Midbrain (tissue), 1 donor: Measurements from ENCODE around the gene TP73.

Experiments
- DNase-seq: peaks from one replicate; lab custom pipeline; 2025; lab: John Stamatoyannopoulos, UW

The TP73 gene

DNA sequence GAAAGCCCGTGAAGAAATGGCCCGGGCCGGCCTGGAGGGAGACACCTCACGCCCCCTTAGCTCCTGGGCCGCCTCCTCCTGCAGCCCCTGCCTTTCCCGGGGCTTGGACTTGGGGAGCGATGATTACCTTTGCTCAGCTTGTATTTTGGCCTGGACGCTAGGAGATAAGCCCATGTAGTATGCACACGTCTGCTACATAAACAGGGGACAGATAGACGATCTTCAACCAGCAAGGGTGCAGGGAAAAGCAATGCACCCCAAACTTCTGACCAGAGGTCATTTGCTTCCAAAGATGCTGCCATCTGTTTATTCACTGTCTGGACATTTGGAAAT lies 936 bp downstream of the TP73 start:
- DNase-seq, result no peak

DNA sequence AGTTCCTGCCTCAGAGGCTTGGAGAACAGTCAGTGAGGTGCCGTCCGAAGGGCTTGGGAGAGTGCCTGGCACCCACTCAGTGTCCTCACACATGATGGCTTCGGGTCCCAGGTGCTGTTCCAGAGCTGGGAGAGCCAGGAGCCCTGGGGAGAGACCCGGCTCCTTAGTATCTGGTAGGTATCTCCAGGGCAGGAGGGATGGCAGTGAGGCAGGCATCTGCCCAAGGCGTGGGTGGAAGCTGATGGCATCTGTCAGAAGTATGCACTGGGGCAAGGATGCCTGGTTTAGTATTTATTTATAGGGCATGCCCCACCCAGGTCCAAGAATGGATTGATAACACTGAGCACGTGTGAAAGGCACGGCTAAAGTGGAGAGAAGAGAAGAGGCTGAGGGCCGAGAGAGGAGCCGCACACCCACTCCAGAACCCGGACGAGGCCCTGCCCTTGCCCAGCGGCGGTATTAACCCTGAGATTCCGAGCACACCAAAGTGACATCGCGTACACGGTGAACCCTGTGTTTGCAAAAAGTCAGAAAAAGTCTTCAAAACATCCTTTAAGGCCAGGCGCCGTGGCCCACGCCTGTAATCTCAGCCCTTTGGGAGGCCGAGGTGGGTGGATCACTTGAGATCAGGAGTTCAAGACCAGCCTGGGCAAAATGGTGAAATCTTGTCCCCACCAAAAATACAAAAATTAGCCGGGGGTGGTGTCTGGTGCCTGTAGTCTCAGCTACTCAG lies 2.4 kb downstream of the TP73 start:
- no peak for DNase-seq

DNA sequence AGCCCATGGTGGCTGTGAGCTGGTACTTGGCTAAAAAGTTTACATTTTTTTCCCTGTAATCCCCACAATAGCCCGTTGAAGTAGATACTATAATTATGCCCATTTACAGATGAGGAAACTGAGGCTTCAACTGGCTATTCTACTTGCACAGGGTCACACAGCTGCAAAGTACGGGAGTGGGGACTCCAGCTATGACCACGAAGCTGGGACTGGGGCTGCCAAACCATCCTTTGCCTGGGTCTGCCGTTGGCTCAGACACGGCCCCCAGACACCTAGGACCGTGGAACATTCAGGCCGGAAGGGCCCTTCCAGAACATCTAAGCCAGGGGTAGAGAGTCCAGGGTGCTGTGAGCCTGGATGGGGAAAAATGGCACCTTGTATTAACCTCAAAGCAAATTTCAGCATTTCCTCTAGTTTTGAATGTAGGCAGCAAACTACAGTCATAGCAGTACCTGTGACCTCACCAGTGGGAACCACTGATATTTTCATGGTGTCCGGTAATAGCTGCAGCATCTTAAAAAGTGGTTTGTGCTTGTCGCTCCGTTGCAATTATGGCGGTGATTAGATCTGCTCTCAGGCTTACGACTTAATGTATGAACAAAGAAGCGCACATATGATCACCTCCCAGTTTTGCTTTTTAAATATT lies 4.3 kb downstream of the TP73 start:
- no peak for DNase-seq

DNA sequence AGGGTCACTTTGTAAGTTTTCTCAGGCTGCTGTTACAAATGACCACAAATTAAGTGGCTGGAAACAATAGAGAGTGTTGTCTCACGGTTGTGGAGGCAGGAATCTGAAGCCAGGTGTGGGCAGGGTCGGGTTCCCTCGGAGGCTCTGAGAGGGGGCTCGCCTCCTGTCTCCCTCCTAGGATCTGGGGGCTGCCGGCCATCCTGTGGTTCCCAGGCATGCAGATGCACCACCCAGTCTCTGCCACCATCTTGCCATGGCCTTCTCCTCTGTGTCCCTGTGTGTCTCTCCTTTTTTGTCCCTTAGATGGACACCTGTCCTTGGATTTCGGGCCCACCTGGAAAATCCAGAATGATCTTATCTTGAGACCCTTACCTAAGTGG lies 4.8 kb downstream of the TP73 start:
- no peak for DNase-seq

DNA sequence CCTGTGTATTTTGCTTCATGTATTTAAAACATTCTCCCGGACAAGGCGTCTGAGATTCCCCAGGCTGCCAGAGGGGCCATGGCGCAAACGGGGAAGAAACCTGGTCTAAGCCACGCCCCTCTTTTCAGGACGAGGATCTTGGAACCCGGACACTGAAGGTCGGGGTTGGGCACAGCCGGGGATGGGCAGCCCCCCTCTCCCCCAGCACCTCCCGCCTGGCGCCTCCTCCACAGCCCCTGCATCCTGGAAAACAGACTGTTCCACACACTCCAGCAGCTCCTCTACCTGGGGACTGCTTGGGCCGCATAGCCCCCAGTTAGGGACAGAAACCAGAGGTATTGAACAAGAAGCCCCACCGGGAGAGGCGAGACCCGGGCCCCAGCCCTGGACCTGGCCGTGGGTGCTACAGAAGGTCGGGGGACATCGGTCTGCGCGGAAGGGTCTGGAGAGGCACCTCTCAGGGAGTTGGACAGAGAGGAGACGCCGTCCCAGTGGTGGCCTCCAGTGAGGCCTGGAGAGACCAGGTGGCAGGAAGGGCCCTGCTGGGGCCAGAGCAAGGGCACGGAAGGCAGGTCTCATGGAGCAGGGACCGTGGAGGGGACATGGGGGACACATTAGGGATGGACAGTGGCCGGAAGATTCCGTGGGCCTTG lies 5.4 kb downstream of the TP73 start:
- no peak for DNase-seq

DNA sequence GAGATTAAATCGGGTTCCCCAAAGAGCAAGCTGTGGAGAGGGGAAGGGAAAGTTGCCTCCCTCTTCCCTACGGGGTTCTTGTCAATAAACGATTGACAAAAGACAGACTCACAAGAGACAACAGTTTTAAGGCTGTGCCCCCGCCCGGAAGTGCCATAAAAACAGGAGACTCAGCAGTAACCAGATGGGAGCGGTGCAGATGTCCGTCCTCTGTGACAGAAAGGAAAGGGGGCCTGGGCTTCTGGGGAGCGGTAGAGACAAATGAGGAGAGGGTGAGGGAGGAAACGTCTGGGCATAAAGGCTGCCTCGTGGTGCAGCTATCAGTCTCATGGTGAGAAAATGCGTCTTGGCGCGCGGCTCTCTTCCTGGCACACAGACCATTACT lies 5.9 kb downstream of the TP73 start:
- DNase-seq, result no peak

DNA sequence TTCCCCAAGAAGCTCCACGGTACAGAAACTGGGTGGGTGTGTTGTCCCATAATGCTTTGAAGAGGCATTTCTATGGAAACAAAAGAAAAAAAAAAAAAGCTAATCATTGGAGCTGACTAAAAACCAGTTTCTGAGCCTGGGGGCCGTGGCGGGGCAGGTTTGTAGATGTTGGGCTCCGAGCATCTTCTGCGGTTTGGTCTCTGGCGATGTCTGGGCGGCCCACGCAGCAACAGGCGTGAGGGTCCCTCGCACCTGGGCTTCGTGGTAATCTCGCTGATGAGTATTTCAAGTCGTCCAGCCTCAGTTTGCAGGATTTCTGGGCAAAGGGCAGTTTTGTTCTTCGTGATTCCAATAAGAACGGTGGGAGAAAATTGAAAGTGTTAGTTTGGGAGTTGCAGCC lies 6.8 kb downstream of the TP73 start:
- DNase-seq, result no peak

DNA sequence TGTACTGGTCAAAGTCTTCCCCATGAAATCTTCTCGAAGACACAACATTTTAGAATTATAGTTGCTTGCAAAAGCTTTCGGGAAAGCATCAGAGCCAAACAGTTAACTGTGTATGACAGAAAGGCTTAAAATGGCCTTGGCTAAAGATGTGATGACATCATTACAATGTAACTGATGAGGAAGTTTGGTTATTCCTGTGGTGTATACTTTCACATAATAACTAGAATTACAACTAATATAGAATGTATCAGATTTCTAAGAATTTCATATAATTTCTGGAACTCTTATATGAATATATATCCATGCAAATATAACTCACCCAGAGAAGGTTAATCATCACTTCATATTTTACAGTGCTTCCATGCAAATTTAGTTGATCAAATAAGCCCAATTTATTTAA lies 8.4 kb downstream of the TP73 start:
- no peak for DNase-seq

DNA sequence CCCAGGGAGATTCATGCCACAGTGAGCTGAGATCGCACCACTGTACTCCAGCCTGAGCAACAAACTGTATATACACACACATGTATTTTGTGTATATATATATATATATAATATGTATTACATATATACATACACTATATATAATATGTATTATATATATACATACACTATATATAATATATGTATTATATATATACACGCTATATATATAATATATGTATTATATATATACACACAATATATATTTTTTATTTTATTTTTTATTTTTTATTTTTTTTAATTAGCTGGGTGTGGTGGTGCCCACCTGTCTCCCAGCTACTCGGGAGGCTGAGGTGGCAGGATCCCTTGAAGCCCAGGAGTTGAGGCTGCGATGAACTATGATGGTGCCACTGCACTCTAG lies 9.3 kb downstream of the TP73 start:
- DNase-seq, result no peak

DNA sequence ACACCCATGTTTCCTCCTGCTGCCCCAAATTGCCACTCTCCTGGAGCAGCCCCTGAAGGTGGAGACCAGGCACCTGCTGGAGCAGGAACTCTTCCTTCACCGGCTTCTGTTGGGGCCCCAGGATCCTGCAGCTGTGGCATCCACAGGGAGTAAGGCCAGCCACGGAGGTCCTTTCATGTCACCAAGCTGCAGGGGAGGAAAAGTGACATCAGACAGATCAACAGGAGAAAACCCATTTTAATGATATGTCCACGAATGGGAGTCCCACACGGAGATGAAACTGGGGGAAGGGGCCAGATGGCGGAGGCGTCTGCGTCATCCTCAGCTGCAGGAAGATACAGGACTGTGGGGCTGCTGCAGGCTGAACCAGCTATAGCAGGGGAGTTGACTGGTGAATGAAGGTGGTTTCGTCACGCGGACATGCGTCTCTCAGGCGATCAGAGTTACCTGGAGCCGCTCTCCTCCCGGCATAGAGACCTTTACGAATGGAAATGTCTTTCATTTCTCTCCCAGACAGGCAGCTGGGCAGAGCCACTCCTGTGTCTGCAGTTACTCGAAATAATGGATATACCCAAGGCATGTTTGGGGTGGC lies 9.9 kb downstream of the TP73 start:
- DNase-seq, result no peak

DNA sequence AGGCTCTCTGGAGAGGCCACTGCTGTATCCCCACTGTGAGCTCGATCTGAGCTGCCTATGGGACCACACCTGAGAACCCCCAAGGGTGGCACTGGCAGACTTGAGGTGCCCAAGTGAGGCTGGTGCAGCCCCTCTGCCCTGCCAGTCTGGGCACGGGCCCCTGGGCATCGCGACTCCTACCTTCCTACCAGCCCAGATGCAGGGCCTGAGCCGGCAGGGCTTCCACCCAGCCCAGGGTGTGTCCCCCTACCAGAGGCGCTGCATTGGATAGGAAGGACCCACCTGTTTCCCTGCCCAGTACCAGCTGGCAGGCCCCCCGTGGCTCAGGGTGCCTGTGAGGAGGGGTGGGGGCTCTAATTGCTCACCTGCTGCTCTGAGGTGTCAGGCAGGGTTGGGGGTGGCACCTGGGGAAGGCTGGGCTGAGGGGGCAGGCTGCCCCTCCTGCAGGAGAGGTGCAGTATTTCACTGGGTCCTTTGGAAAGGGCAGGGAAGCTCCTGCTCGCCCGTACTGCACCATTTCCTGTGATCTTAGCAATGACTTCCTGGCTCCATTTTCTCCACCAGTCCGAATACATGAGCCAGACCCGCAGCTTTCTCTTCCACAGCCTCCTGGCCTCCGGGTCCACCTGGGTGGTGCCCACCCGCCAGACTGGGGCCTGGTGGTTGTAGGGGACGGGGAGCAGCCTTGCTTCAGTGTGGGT lies 11.8 kb downstream of the TP73 start:
- DNase-seq, result no peak

DNA sequence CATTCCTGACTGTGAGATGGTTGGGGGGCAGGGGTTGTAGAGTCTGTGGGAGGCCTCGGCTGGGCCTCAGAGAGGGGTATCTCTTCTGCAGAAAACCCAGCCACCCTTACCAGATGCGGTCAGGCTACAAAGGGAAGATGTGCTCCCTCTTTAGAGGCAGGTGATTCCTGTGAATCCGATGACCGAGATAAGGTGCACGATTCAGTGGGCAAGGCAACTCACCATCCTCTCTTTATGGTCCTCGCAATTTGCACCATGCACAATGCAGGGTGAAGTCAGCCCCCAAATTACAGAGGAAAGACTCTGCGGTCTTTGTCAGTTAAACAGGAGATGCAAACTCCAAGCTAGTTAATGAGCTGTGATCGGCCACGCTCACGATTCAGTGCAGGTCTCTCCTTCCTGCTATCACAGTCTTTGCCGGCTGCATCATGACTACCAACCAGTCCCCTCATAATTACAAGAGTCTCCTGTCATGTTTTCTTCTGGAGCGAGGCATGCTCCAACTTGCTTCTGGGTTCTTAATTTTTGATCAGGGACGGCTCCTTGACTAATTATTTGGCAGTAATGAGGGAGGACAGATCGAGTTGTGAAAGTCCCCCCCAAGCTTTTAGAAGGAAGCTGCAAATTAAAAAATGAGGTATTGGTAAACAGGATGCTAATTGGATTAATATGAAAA lies 12.5 kb downstream of the TP73 start:
- DNase-seq, result no peak

DNA sequence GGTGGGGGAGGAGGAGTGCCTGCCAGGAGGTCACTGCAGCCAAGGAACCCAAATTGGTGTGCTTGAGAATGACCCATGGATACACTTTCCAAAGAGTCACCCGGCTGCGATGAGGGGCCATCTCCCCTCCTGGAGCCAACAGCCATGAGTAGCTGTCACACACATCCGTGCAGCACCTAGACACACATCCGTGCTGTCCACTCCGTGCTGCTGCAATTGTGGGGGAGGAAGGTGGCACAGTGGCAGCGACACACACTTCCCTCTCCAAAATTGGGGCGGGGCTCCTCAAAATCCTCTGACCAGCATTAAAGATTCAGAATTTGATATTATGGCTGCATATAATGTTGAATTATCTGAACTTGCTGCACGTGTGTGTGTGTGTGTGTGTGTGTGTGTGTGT lies 15.8 kb downstream of the TP73 start:
- no peak for DNase-seq

DNA sequence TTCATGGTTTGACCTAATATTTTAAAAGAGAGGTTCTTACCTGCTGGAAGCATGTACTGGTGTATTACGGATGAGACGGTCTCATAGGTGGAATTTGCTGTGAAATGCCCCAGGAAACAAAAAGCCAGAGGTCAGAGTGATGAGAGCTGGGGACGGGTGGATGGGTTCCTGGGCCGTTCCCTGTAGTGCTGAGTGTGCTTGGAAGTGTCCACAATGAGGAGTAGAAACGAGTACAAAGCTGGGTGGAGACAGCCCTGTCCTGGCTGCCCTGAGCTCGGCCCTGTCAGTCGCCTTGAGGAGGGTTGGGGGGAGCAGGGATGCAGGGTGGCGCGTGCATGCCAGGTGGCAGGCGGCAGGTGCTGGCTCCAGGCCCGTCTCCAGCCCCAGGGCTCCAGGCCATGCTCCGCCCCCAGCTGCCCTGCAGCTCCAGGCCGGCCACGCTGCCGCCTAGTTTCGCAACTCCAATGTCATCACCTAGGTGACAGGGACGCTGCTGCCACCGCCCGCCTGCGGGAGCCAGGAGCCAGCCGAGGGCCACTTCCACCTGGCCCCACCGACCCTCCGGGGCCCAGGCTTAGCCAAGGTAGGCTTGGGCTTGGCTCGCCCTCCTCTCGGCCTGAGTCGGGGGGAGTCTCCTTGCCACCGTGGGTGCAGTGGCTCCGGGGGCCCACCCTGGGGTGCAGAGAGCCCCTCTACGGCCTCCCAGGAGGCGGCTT lies 16.4 kb downstream of the TP73 start:
- DNase-seq, result peak; percentile 28

DNA sequence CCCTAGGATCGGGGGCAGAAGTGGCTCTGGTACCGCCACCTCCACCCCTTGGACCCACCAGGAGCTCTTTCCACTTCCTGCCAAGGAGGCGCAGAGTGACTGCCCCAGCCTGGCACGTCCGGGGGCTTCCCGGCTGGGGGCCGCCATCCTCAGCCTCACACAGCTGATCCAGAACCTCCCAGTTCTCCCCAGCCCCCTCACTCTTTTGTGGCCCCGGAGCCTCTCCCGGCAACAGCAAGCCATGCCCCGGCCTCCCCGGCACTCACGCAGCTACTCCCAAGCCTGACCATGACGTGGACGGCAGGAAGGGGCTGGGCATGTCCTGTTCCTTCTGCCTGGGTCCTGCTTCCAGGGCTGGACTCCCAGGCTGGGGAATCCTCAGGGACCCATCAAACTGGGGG lies 17.1 kb downstream of the TP73 start:
- no peak for DNase-seq

DNA sequence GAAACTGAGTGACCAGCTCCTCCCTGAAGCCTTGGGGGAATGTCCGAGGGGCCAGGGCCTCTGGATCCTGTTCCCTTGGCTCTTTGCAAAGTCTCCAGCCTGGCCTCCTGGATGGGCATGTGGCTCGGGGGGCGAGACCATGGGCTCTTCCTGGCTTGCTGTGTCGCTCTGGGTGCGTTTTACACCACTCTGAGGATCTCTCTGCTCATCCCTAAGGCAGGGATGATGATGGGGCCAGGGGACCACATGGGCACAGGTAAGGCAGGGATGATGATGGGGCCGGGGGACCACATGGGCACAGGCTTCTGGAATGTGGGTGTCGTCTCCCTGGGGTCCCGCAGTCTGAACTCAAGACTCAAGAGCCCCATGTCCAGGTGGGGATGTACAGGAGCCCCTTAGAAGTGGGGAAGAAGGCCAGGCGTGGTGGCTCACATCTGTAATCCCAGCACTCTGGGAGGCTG lies 17.7 kb downstream of the TP73 start:
- no peak for DNase-seq

DNA sequence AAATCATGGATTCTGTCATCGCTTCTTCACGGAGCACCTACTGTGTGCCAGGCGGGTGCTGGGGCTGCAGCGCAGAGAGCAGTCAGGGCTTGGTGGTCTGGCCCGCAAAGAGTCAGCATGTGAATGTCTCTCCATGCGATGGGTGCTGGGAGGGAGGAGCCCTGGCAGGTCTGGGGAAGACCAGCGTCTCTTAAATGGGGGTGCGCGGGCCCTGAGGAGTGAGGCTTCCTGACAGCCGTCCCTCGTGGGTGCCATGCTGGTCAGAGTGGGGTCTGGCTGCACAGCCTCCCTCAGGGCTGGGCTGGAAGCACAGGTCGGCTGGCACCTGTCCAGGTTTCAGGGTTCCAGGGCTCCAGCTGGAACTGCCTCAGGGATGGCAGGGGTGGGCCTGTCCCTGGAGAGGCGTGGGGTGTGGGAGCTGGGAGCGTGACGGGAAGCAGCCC lies 18.5 kb downstream of the TP73 start:
- no peak for DNase-seq

DNA sequence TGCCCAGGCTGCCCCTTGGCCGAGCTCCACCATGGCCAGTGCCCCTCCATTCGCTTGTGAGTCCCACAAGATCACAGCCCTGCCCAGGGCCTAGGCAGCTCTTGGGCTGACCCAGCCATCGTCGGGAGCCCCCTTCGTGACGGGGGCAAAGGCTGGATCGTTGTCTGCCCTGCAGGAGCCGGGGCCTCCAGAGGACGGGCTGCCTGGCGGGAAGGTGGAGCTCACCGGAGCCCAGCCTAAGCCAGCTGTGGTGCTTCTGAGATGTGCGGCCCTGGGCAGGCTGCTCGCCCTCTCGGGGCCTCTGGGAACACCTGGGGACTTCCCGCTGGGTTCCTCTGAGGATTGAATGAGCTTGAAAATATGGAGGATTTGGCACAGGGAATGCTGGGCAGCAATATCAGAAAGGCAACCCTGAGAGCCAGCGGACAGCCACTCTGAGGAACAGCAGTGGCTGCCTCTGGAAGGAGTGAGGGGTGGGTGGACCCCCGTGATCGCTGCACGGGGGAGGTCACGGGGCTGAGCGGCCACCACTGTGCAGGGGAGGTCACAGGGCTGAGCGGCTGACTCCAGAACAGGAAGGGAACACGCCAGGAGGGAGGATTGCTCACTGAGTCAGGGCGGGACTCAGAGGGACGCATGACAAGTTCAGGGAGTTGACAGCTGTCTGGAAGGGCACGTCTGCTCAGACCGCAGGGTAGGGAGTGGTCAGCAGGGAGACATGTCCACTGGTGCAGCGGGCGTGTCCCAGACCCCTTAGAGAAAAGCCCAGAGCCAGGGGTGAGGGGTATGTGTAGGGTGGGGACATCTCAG lies 19.3 kb downstream of the TP73 start:
- no peak for DNase-seq

DNA sequence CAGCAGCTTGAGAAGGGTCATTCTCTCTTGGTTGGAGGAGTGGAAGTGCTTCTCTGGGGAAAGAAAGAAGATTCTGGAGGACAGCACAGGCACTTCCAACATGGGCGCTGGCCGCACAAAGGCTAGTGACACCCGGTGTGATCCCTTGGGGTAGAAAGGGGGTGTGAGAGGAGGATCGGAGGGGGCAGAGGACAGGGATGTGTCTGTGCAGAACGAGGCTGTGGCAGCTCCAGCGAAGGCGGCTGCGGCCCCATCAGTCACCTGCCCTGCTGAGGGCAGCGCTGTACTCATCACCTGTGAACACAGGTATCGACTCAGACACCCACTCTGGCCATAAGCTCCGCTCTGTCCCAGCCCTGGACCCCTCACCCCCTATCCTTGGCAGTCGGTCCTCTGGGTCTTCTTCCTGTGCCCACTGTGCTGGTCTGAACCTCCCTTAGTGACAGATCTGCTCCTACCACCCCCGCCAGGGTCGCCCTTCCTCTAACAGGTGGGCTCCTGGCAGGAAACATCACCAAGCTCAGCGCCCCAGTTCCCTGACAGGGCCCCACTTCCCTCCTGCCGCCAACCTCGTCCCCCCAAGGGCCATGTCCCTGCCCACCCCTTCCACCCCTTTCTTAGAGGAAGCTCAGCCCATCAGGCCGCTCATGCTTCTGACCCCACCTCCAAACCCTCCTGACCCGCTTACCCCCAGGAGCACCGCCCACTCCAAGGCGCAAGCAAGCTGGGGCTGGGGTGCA lies 20.1 kb downstream of the TP73 start:
- no peak for DNase-seq

DNA sequence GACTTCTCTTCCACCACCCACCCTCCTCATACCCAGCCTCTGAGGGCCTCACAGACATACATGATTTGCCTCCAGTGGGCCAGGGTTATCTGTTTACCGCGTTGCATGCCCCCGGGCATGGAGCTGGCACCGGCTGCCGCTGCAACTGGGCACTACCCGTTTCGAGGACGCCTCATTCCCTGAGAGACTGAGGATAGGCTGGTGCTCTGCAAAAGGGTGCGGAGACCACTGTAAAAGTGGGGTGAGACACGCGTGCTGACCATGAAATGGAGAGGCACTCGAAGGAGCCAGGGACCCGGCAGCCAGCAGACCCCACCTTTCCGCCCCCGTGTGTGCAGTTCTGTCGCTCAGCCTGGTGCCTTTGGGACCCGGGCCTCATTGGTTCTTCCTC lies 20.6 kb downstream of the TP73 start:
- DNase-seq, result no peak
